PFSK-1 (cell line): ENCODE data around the gene MPND.

ENCODE experiments used
- FOXP2 ChIP-seq: optimal IDR thresholded peaks from 2 replicates; pipeline ENCODE3; 2011; ENCODE audit warnings: borderline replicate concordance, control low read depth, inconsistent platforms; ENCODE audit not compliant: insufficient read depth; ENCODE audit errors: extremely low read length, extremely low read depth
- POLR2AphosphoS5 ChIP-seq: IDR thresholded peaks from 2 replicates; pipeline ENCODE4 v1.6.1; 2012; ENCODE audit warnings: low read depth, mild to moderate bottlenecking, control low read depth, low read length, moderate library complexity
- REST ChIP-seq, 2 experiments: IDR thresholded peaks; 2 replicates each; pipeline versions ENCODE4 v1.6.1 to v1.8.0; 2011 to 2012; ENCODE audit warnings: low read depth in 2 of 2, low read length in 2 of 2, control low read depth in 1 of 2, inconsistent platforms in 1 of 2, mild to moderate bottlenecking in 1 of 2, moderate library complexity in 1 of 2; ENCODE audit not compliant: insufficient read depth in 1 of 2
- SIN3A ChIP-seq: IDR thresholded peaks from 2 replicates; pipeline ENCODE4 v1.6.1; 2012; ENCODE audit warnings: mild to moderate bottlenecking, low read length, moderate library complexity, borderline replicate concordance; ENCODE audit not compliant: insufficient read depth
- TAF1 ChIP-seq: IDR thresholded peaks from 2 replicates; pipeline ENCODE4 v1.6.1; 2012; ENCODE audit warnings: low read length, control low read depth, borderline replicate concordance; ENCODE audit not compliant: insufficient read depth

- TF ChIP-seq REST (IDR thresholded peaks at IDR 0.05; ENCODE audit: insufficient read depth in 1 of 2, low read depth in 2 of 2, low read length in 2 of 2) (no peak), SIN3A (no peak), POLR2AphosphoS5 (no peak), TAF1 (no peak), FOXP2 (no peak)
These were observed 50.7 kb downstream of the MPND start for GRCh38 chr19:4393947-4394590.
